ENCODE measurements around the gene CFAP77. TPM values are rescaled to one million over a fixed set of nuclear protein-coding genes. Genes with fewer than 3 reads are reported as not detected.

CFAP77 gene
- total RNA-seq, 4 donors from 2014 or later: 0.66 TPM; not detected in 3

GRCh38 chr9:132498531-132499210 lies 88.7 kb downstream of the CFAP77 start:
- H3K36me3 ChIP-seq: no peaks in the 10 kb centered on the region
- DNase-seq (ENCODE audit: low spot score in 2 of 2): no peak
- TF ChIP-seq EP300 (IDR thresholded peaks at IDR 0.05) (no peak), CTCF (IDR thresholded peaks at IDR 0.05) (no peak), POLR2A (IDR thresholded peaks at IDR 0.05) (no peak)
- H3K27me3 ChIP-seq: peaks cover 0 to 24% of the 10 kb centered on the region in 2 donors
- WGBS, 2 donors: 12 to 39% methylated on average over 18 to 20 of the region's 20 CpGs
- H3K27ac ChIP-seq: no peak overlapping the region
- no peaks in the 10 kb centered on the region for H3K4me1 ChIP-seq
- no peak overlapping the region for H3K4me3 ChIP-seq
- peaks cover 0 to 17% (median 2%) of the 10 kb centered on the region in 4 donors for H3K9me3 ChIP-seq

GRCh38 chr9:132499251-132499650 lies 89.2 kb downstream of the CFAP77 start:
- Histone ChIP-seq H3K9me3 (peaks cover 0 to 13% (median 2%) of the 10 kb centered on the region in 4 donors), H3K4me3 (no peak overlapping the region), H3K27ac (no peak overlapping the region), H3K27me3 (peaks cover 0 to 29% of the 10 kb centered on the region in 2 donors), H3K36me3 (no peaks in the 10 kb centered on the region), H3K4me1 (no peaks in the 10 kb centered on the region)
- no peak for DNase-seq (ENCODE audit: low spot score in 2 of 2)
- WGBS, 2 donors: 87 to 92% methylated on average over 20 to 21 of the region's 23 CpGs
- TF ChIP-seq EP300 (IDR thresholded peaks at IDR 0.05) (no peak), POLR2A (IDR thresholded peaks at IDR 0.05) (no peak), CTCF (IDR thresholded peaks at IDR 0.05) (no peak)

GRCh38 chr9:132500193-132500592 lies 90.2 kb downstream of the CFAP77 start:
- Histone ChIP-seq H3K27me3 (peaks cover 0 to 39% of the 10 kb centered on the region in 2 donors), H3K4me1 (no peaks in the 10 kb centered on the region), H3K4me3 (no peak overlapping the region), H3K27ac (no peak overlapping the region), H3K36me3 (no peaks in the 10 kb centered on the region), H3K9me3 (peaks cover 0 to 6% (median 0%) of the 10 kb centered on the region in 4 donors)
- no peak for DNase-seq (ENCODE audit: low spot score in 2 of 2)
- TF ChIP-seq POLR2A (IDR thresholded peaks at IDR 0.05) (no peak), EP300 (IDR thresholded peaks at IDR 0.05) (no peak), CTCF (IDR thresholded peaks at IDR 0.05) (no peak)
- 78 to 80% methylated on average over 7 of the region's 7 CpGs for WGBS, 2 donors

- Histone ChIP-seq H3K4me1 (peaks cover 0 to 2% (median 0%) of the 10 kb centered on the region in 4 donors), H3K9me3 (no peaks in the 10 kb centered on the region), H3K36me3 (no peaks in the 10 kb centered on the region), H3K27ac (no peak overlapping the region), H3K4me3 (no peak overlapping the region), H3K27me3 (peaks cover 0 to 48% of the 10 kb centered on the region in 2 donors)
- no peak for TF ChIP-seq CTCF (IDR thresholded peaks at IDR 0.05)
- TF ChIP-seq EP300 (IDR thresholded peaks at IDR 0.05): no peak
- no peak for TF ChIP-seq POLR2A (IDR thresholded peaks at IDR 0.05)
- 89 to 91% methylated on average over 12 of the region's 12 CpGs for WGBS, 2 donors
- no peak for DNase-seq (ENCODE audit: low spot score in 2 of 2)
Measured at GRCh38 chr9:132502480-132502879, 92.5 kb downstream of the CFAP77 start.

- WGBS, 2 donors: 60 to 74% methylated on average over 5 to 6 of the region's 6 CpGs
- no peak overlapping the region for H3K27ac ChIP-seq
- H3K36me3 ChIP-seq: no peaks in the 10 kb centered on the region
- H3K4me1 ChIP-seq: peaks cover 0 to 7% (median 0%) of the 10 kb centered on the region in 4 donors
- H3K27me3 ChIP-seq: peaks cover 0 to 48% of the 10 kb centered on the region in 2 donors
- TF ChIP-seq EP300 (IDR thresholded peaks at IDR 0.05): no peak
- no peak for TF ChIP-seq POLR2A (IDR thresholded peaks at IDR 0.05)
- TF ChIP-seq CTCF (IDR thresholded peaks at IDR 0.05): no peak
- no peaks in the 10 kb centered on the region for H3K9me3 ChIP-seq
- no peak for DNase-seq (ENCODE audit: low spot score in 2 of 2)
- H3K4me3 ChIP-seq: no peak overlapping the region
Measured at GRCh38 chr9:132503116-132503515, 93.1 kb downstream of the CFAP77 start.
